A549 treated with GW870086 at 1 μM for 4 hours (cell line): Measurements from ENCODE around the gene ZBTB26. TPM values are rescaled to one million over a fixed set of nuclear protein-coding genes. Genes with fewer than 3 reads are reported as not detected.

Source experiments
- total RNA-seq: library from RNA; stranded (reverse); fragments of 200-300 nt; extraction: Qiagen RNA extraction; gene quantifications from 5 replicates; pipeline ENCODE4 v1.2.3, GENCODE V29; 2022; ENCODE audit warnings: low read depth

ZBTB26 gene, protein sequence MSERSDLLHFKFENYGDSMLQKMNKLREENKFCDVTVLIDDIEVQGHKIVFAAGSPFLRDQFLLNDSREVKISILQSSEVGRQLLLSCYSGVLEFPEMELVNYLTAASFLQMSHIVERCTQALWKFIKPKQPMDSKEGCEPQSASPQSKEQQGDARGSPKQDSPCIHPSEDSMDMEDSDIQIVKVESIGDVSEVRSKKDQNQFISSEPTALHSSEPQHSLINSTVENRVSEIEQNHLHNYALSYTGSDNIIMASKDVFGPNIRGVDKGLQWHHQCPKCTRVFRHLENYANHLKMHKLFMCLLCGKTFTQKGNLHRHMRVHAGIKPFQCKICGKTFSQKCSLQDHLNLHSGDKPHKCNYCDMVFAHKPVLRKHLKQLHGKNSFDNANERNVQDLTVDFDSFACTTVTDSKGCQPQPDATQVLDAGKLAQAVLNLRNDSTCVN
- total RNA-seq: 1.1 to 2.4 TPM (median 2.0 TPM) in 5 replicates

GRCh38 chr9:122931226-122932121 lies at the start of gene ZBTB26:
Gene ZBTB26, minus strand, starts transcription at chr9:122931512. Its CDS starts 11,578 bp downstream, at chr9:122919934.

DNA sequence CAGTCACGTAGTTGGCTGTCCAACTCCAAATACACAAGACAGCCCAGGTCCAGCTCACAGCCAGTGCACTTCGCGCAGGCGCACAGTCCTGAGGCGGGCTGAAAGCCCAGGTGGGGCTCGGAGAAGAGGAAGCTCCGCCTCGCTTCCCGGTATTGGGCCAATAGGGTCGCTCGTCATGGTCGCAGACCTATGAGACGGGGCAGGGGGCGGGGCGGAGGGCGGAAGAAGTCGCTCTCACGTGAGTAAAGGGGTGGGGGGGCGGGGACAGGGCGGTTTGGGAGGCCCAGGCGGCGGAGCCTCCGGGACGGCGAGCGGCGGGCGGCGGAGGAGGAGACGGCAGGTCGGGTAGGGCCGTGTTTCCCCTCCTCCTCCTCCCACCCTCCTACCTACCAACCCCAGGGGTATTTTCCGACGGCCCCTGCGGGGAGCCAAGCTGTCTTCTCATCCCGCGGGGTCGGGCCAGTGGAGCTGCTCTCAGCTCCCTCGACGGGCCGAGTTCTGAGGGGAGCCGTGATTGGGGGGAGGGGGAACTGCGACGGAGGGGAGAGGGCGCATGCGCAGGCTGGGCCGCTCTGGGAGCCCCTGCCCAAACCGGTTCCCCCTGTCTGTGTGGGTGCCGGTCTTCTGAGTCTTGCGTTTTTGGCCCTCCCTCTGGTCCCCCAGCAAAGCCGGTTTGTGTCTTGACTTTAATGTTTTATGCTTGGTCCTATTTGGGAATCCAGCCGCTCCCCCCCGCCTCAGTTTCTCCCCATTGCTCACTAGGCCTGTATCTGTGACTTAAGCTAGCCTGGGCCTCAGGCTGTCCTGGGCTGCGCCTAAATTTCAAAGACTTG lies 9.7 kb upstream of the ZBTB26 start, which contains the start of gene RABGAP1:
RABGAP1 (plus strand) TSS at position 272 of the 833 bp plus-strand sequence. CDS start 16,040 bp downstream, outside the sequence.

DNA sequence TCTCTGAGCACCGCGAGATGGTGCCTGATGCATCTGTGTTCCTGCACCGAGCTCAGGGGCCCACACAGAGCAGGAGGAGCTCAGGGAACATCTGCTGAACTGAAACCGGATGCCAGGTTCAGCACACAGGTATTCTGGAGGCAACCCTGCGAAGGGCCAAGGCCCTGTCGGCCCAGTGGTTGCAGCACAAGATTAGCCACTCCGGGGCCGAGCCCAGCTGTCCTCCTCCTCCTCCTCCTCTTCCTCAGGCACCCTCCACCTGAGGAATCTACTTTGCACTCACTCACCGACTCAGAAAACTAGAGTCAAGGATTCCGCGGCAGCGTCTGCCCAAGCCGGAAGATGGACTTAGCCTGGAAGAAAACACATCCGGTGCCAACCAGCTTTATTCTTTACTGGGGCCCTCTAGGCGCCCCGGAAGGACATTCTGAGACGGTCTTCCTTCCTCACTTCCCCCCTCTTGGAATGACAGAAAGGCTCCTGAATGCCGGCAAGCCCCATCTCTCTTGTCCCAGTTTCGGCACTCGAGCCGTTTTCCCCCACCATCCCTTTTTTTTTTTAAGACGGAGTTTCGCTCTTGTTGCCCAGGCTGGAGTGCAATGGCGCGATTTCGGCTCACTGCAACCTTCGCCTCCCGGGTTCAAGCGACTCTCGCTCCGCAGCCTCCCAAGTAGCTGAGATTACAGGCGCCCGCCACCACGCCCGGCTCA lies 18.2 kb downstream of the ZBTB26 start, which contains the start of gene ZBTB6:
ZBTB6 (minus strand) TSS at position 360 of the 710 bp plus-strand sequence. CDS start 1,251 bp downstream, outside the sequence.

GRCh38 chr9:122904823-122905710 lies 26.2 kb downstream of the ZBTB26 start, which contains the start of gene RC3H2:
Gene RC3H2, minus strand, starts transcription at chr9:122905359. Its CDS starts 7,850 bp downstream, at chr9:122897509.

Other genes with a start within 250 kb of the ZBTB26 start
- gene OR1L4, start 207.5 kb downstream of the ZBTB26 start, total RNA-seq: not detected in 5 replicates
- gene OR1L6, start 189.2 kb downstream of the ZBTB26 start, total RNA-seq: not detected in 5 replicates
- not detected in 5 replicates for gene OR5C1, start 142.6 kb downstream of the ZBTB26 start, total RNA-seq
- gene OR1K1, start 131.4 kb downstream of the ZBTB26 start, total RNA-seq: not detected in 5 replicates
- gene PDCL, start 102.9 kb downstream of the ZBTB26 start, total RNA-seq: 14.4 to 18.6 TPM (median 15.4 TPM) in 5 replicates
- 13.4 to 23.9 TPM (median 20.9 TPM) in 5 replicates for gene RC3H2, start 26.2 kb downstream of the ZBTB26 start, total RNA-seq
- 4.3 to 6.3 TPM (median 5.5 TPM) in 5 replicates for gene ZBTB6, start 18.2 kb downstream of the ZBTB26 start, total RNA-seq
- 11.4 to 15.5 TPM (median 13.9 TPM) in 5 replicates for gene RABGAP1, start 9.5 kb upstream of the ZBTB26 start, total RNA-seq
- not detected in 5 replicates for gene GPR21, start 102.2 kb upstream of the ZBTB26 start, total RNA-seq